Duodenal mucosa (tissue), 2 donors: ENCODE measurements around the gene NFATC4.
"Not testable (repeated sequence)": the region's sequence is repeated elsewhere in the genome, so short reads cannot be mapped to it uniquely, and the experiment has no call there.

ENCODE experiments used
- H3K27ac ChIP-seq: one replicate; pipeline ENCODE4 v1.7.0; 2013; ENCODE audit warnings: low read depth, low read length
- H3K27me3 ChIP-seq, 2 donors: one replicate each; pipeline ENCODE4 v1.7.0; 2013; ENCODE audit warnings: low read length in 2 of 2, control low read depth in 1 of 2; ENCODE audit not compliant: insufficient read depth in 2 of 2, control insufficient read depth in 1 of 2
- H3K36me3 ChIP-seq, 2 donors: one replicate each; pipeline ENCODE4 v1.7.0; 2013; ENCODE audit warnings: low read length in 2 of 2, control low read depth in 1 of 2; ENCODE audit not compliant: insufficient read depth in 2 of 2, control insufficient read depth in 1 of 2
- H3K4me1 ChIP-seq, 2 donors: one replicate each; pipeline ENCODE4 v1.7.0; 2013; ENCODE audit warnings: low read length in 2 of 2, control low read depth in 1 of 2; ENCODE audit not compliant: insufficient read depth in 2 of 2, control insufficient read depth in 1 of 2
- H3K4me3 ChIP-seq, 2 donors: one replicate each; pipeline ENCODE4 v1.7.0; 2013; ENCODE audit warnings: low read length in 2 of 2, low read depth in 1 of 2
- H3K9ac ChIP-seq, 2 donors: one replicate each; pipeline ENCODE4 v1.7.0; 2013; ENCODE audit warnings: low read length in 2 of 2, low read depth in 1 of 2
- H3K9me3 ChIP-seq, 2 donors: one replicate each; pipeline ENCODE4 v1.7.0; 2013; ENCODE audit warnings: low read length in 2 of 2, control low read depth in 1 of 2; ENCODE audit not compliant: control insufficient read depth in 1 of 2

The NFATC4 gene

DNA sequence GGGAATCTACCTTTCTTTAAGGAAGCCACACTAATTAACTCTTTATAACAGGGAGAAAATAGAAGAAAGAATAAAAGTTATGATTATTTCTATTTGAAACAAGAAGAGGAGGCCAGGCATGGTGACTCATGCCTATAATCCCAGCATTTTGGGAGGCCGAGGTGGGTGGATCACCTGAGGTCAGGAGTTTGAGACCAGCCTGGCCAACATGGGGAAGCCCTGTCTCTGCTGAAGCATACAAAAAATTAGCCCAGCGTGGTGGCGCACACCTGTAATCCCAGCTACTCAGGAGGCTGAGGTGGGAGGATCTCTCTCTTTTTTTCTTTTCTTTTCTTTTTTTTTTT, 13.5 kb upstream of the NFATC4 start:
- H3K27ac ChIP-seq, H3K9ac ChIP-seq, H3K9me3 ChIP-seq, H3K36me3 ChIP-seq, H3K4me1 ChIP-seq, H3K27me3 ChIP-seq, H3K4me3 ChIP-seq: not testable (repeated sequence)

GRCh38 chr14:24355009-24355408, 13.0 kb upstream of the NFATC4 start:
- Histone ChIP-seq H3K4me3 (no peak overlapping the region), H3K27me3 (peaks cover 0 to 4% of the 10 kb centered on the region in 2 donors), H3K27ac (no peak overlapping the region), H3K4me1 (peaks cover 6 to 9% of the 10 kb centered on the region in 2 donors), H3K36me3 (no peaks in the 10 kb centered on the region), H3K9ac (no peak overlapping the region), H3K9me3 (no peaks in the 10 kb centered on the region)

DNA sequence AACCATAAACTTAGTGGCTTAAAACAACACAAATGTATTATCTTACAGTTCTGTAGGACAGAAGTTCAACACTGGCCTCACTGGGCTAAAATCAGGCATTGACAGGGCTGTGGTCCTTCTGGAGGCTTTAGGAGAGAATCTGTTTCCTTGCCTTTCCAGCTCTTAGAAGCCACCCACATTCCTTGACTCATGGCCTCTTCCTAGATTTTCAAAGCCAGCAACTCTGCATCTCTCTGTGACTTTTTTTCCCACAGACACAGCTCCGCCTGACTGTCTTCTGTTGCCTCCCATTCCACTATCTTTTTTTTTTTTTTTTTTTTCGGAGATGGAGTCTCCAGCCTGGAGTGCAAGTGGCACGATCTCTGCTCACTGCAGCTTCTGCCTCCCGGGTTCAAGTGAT, 11.8 kb upstream of the NFATC4 start:
- Histone ChIP-seq H3K27me3 (peaks cover 0 to 4% of the 10 kb centered on the region in 2 donors), H3K4me3 (no peak overlapping the region), H3K36me3 (no peaks in the 10 kb centered on the region), H3K27ac (no peak overlapping the region), H3K4me1 (peaks cover 6 to 9% of the 10 kb centered on the region in 2 donors), H3K9ac (no peak overlapping the region), H3K9me3 (no peaks in the 10 kb centered on the region)

- Histone ChIP-seq H3K27ac (no peak overlapping the region), H3K9me3 (no peaks in the 10 kb centered on the region), H3K9ac (no peak overlapping the region), H3K27me3 (no peaks in the 10 kb centered on the region), H3K4me3 (no peak overlapping the region), H3K4me1 (peaks cover under 1 to 3% of the 10 kb centered on the region in 2 donors), H3K36me3 (no peaks in the 10 kb centered on the region)
Observed at GRCh38 chr14:24360281-24360680, 7.7 kb upstream of the NFATC4 start.

- Histone ChIP-seq H3K9me3 (no peaks in the 10 kb centered on the region), H3K9ac (no peak overlapping the region), H3K4me3 (no peak overlapping the region), H3K36me3 (no peaks in the 10 kb centered on the region), H3K4me1 (peaks cover 11 to 12% of the 10 kb centered on the region in 2 donors), H3K27me3 (no peaks in the 10 kb centered on the region), H3K27ac (no peak overlapping the region)
Observed at GRCh38 chr14:24361326-24361725, 6.7 kb upstream of the NFATC4 start.

DNA sequence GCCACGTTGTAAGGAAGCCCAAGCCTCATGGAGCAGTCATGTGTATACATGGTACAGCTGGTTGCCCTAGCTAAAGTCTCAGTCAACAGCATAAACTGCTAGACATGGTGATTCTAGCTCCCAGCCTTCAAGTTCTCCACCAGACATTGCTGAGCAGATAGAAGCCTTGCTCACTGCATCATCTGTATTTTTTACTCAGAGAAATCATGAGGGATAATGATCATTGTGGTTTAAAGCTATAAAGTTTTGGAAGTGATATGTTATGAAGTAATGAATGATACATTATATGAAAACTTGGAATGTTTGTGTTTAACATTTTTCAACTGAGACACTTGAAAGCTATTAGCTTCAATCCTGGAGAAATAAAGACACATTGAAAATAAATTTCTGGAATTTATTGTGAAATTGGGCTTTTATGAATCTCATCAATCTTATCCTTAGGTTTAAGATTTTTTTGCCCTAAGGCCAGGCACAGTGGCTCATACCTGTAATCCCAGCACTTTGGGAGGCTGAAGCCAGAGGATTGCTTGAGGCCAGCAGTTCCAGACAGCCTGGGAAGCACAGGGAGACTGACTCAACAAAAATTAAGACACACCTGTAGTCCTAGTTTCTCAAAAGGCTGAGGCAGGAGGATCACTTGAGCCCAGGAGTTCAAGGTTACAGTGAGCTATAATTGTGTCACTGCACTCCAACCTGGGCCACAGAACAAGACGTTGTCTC, 5.6 kb upstream of the NFATC4 start:
- H3K4me3 ChIP-seq: no peak overlapping the region
- H3K27me3 ChIP-seq: no peaks in the 10 kb centered on the region
- H3K9me3 ChIP-seq: no peaks in the 10 kb centered on the region
- no peak overlapping the region for H3K9ac ChIP-seq
- H3K36me3 ChIP-seq: no peaks in the 10 kb centered on the region
- no peak overlapping the region for H3K27ac ChIP-seq
- H3K4me1 ChIP-seq: peaks cover 12 to 13% of the 10 kb centered on the region in 2 donors

DNA sequence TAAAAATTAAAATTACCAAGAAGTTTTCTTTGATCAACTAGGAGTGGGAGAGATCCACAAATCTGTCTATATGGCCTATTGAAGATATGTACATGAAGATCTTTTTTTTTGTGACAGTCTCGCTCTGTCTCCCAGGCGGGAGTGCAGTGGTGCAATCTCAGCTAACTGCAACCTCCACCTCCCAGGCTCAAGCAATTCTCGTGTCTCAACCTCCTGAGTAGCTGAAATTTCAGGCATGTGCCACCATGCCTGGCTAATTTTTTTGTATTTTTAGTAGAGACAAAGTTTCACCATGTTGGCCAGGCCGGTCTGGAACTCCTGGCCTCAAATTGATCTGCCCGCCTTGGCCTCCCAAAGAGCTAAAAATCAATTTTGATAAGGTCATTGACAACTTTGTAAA, 4.6 kb upstream of the NFATC4 start:
- Histone ChIP-seq H3K9me3 (no peaks in the 10 kb centered on the region), H3K4me3 (no peak overlapping the region), H3K36me3 (no peaks in the 10 kb centered on the region), H3K4me1 (peaks cover 12 to 16% of the 10 kb centered on the region in 2 donors), H3K9ac (no peak overlapping the region), H3K27ac (no peak overlapping the region), H3K27me3 (no peaks in the 10 kb centered on the region)

DNA sequence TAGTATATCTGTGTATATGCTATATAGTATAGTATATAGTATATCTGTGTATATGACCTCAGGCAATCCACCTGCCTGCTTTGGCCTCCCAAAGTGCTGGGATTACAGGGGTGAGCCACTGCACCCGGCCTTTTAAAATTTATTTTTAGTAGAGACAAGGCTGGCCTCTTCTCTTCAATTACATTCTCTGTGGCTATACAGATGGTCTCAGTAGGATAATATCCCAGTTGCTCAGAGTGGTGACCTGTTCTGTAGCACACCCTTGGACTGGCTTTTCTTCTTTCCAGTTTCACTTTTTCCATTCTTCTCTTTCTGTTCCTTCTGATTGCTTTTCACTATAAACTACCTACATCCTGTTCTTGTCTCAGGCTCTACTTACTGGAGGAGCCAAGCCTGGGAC, 3.1 kb upstream of the NFATC4 start:
- peaks cover 12 to 16% of the 10 kb centered on the region in 2 donors for H3K4me1 ChIP-seq
- no peaks in the 10 kb centered on the region for H3K36me3 ChIP-seq
- H3K9ac ChIP-seq: no peak overlapping the region
- no peak overlapping the region for H3K4me3 ChIP-seq
- no peaks in the 10 kb centered on the region for H3K27me3 ChIP-seq
- no peaks in the 10 kb centered on the region for H3K9me3 ChIP-seq
- no peak overlapping the region for H3K27ac ChIP-seq

GRCh38 chr14:24365600-24366412, 2.2 kb upstream of the NFATC4 start:
- peak overlapping the region; percentile 65 for H3K27ac ChIP-seq
- H3K27me3 ChIP-seq: no peaks in the 10 kb centered on the region
- H3K4me3 ChIP-seq: peak overlapping the region; percentile 60 to 70
- H3K9ac ChIP-seq: peak overlapping the region; percentile 59 to 72
- H3K36me3 ChIP-seq: no peaks in the 10 kb centered on the region
- H3K9me3 ChIP-seq: no peaks in the 10 kb centered on the region
- H3K4me1 ChIP-seq: peaks cover 12 to 16% of the 10 kb centered on the region in 2 donors

GRCh38 chr14:24366413-24366720, 1.6 kb upstream of the NFATC4 start:
- H3K27me3 ChIP-seq: no peaks in the 10 kb centered on the region
- no peaks in the 10 kb centered on the region for H3K36me3 ChIP-seq
- H3K9ac ChIP-seq: peak overlapping the region; percentile 59 to 72
- H3K4me1 ChIP-seq: peaks cover 12 to 16% of the 10 kb centered on the region in 2 donors
- no peaks in the 10 kb centered on the region for H3K9me3 ChIP-seq
- peak overlapping the region; percentile 60 to 70 for H3K4me3 ChIP-seq
- peak overlapping the region; percentile 74 for H3K27ac ChIP-seq
